HCT116 (cell line): ENCODE data around the gene COBLL1. TPM values are rescaled to one million over a fixed set of nuclear protein-coding genes. Genes with fewer than 3 reads are reported as not detected.
A peak's percentile ranks its signal among the peaks of the same experiment; 100 is the strongest.

Source experiments
- ATAC-seq: fragments of 200-7000 bp; cut with Tn5 transposase; 2 replicates; pipeline ENCODE4 v1.9.1; 2020; ENCODE audit warnings: mild to moderate bottlenecking, moderate library complexity
- Bru-seq: library from RNA; stranded (reverse); fragments of 400-500 nt; gene quantifications from one replicate; lab custom pipeline; 2021; lab: Mats Ljungman, UMichigan
- BruChase-seq, 2 experiments: library from RNA; stranded (reverse); fragments of 400-500 nt; gene quantifications; one replicate each; lab custom pipeline; 2021; lab: Mats Ljungman, UMichigan
- BruUV-seq: library from RNA; stranded (reverse); fragments of 400-500 nt; replicated peaks from 2 replicates; lab custom pipeline; 2021; lab: Mats Ljungman, UMichigan
- CTCF ChIA-PET: fragments of 300-600 bp; sonication (Branson Sonifier 250); formaldehyde crosslinking; loops from one replicate; lab custom pipeline; 2021; ENCODE audit warnings: antibody characterized with exemption; lab: Charles Lee
- POLR2A ChIA-PET: fragments of 300-600, 350-600 bp; sonication (Branson Sonifier 250); formaldehyde crosslinking; loops from one replicate; lab custom pipeline; 2021; ENCODE audit warnings: antibody characterized with exemption; lab: Charles Lee
- RAD21 ChIA-PET, 2 experiments: fragments of 300-600 bp; sonication (Branson Sonifier 250); formaldehyde crosslinking; loops; one replicate each; lab custom pipeline; 2023; ENCODE audit warnings: low total read pairs in 2 of 2; ENCODE audit not compliant: uncharacterized antibody in 2 of 2, unreplicated experiment in 2 of 2, low non-redundant PET in 1 of 2; lab: Charles Lee
- DNase-seq: peaks from one replicate; pipeline ENCODE4 v3.0.0-alpha.2; 2010; ENCODE audit warnings: low read depth, low spot score
- H2AFZ ChIP-seq: fragments of 200-600 bp; shearing (Covaris generic), sonication (generic); 2 replicates; pipeline ENCODE4 v1.6.1; 2017; ENCODE audit warnings: low read depth, mixed run types, mixed read lengths, antibody characterized with exemption, low read length; ENCODE audit not compliant: poor library complexity, severe bottlenecking
- H3K27ac ChIP-seq: 2 replicates; pipeline ENCODE4 v1.5.1; 2012; ENCODE audit warnings: low read depth, low read length
- H3K27me3 ChIP-seq: fragments of 200-600 bp; sonication (generic); 2 replicates; pipeline ENCODE4 v1.6.1; 2016; ENCODE audit warnings: mixed run types, low read length, mixed read lengths; ENCODE audit not compliant: insufficient read depth
- H3K36me3 ChIP-seq, 2 experiments: fragments of 200-500 bp in 1 of 2; fragments of 200-600 bp in 1 of 2; sonication (Bioruptor generic) in 1 of 2; sonication (generic) in 1 of 2; 2 replicates each; pipeline versions ENCODE4 v1.5.1 to v1.6.1; 2014 to 2016; ENCODE audit warnings: low read length in 2 of 2, inconsistent platforms in 1 of 2, mixed read lengths in 1 of 2, mixed run types in 1 of 2; ENCODE audit not compliant: insufficient read depth in 2 of 2, control insufficient read depth in 1 of 2
- H3K4me1 ChIP-seq, 2 experiments: fragments of 200-600 bp in 1 of 2; sonication (generic) in 1 of 2; 2 replicates each; pipeline versions ENCODE4 v1.5.1 to v1.6.1; 2012 to 2017; ENCODE audit warnings: low read length in 2 of 2, inconsistent platforms in 1 of 2, mild to moderate bottlenecking in 1 of 2, mixed read lengths in 1 of 2, mixed run types in 1 of 2, moderate library complexity in 1 of 2; ENCODE audit not compliant: insufficient read depth in 2 of 2, control insufficient read depth in 1 of 2
- H3K4me2 ChIP-seq: fragments of 200-600 bp; sonication (generic); 2 replicates; pipeline ENCODE4 v1.6.1; 2017; ENCODE audit warnings: mixed run types, low read length, mixed read lengths
- H3K4me3 ChIP-seq, 2 experiments: fragments of 200-600 bp in 1 of 2; sonication (generic) in 1 of 2; replicated peaks in 1 of 2; 2 replicates each; pipeline ENCODE4 v1.5.1; 2011 to 2016; ENCODE audit warnings: low read length in 2 of 2, control low read depth in 1 of 2, low read depth in 1 of 2, mild to moderate bottlenecking in 1 of 2, mixed read lengths in 1 of 2, mixed run types in 1 of 2
- H3K79me2 ChIP-seq: fragments of 200-600 bp; sonication (generic); 2 replicates; pipeline ENCODE4 v1.6.1; 2017; ENCODE audit warnings: mild to moderate bottlenecking, mixed run types, low read length, moderate library complexity, mixed read lengths; ENCODE audit not compliant: insufficient read depth
- H3K9ac ChIP-seq: fragments of 200-600 bp; sonication (generic); 2 replicates; pipeline ENCODE4 v1.6.1; 2016; ENCODE audit warnings: low read length, mixed read lengths
- H3K9me2 ChIP-seq: fragments of 200-600 bp; sonication (generic), shearing (Covaris generic); 2 replicates; pipeline ENCODE4 v1.6.1; 2017; ENCODE audit warnings: mixed run types, mild to moderate bottlenecking, moderate library complexity; ENCODE audit not compliant: insufficient read depth
- H3K9me3 ChIP-seq, 2 experiments: fragments of 200-500 bp in 1 of 2; fragments of 200-600 bp in 1 of 2; sonication (Bioruptor generic) in 1 of 2; sonication (generic) in 1 of 2; 2 replicates each; pipeline ENCODE4 v1.6.1; 2014 to 2017; ENCODE audit warnings: low read length in 2 of 2, mixed read lengths in 2 of 2, inconsistent platforms in 1 of 2, low read depth in 1 of 2, mild to moderate bottlenecking in 1 of 2, mixed run types in 1 of 2, moderate library complexity in 1 of 2; ENCODE audit not compliant: control insufficient read depth in 1 of 2, insufficient read depth in 1 of 2
- H4K20me1 ChIP-seq: fragments of 200-600 bp; sonication (generic), shearing (Covaris generic); 2 replicates; pipeline ENCODE4 v1.6.1; 2017; ENCODE audit warnings: mixed run types, mild to moderate bottlenecking, moderate library complexity; ENCODE audit not compliant: insufficient read depth
- ATF3 ChIP-seq: IDR thresholded peaks from 2 replicates; pipeline ENCODE4 v1.6.1; 2012
- CBX3 ChIP-seq: IDR thresholded peaks from 2 replicates; pipeline ENCODE4 v1.6.1; 2012; ENCODE audit warnings: low read depth
- CTCF ChIP-seq, 3 experiments: fragments of 200-600 bp in 1 of 3; sonication (generic) in 1 of 3; IDR thresholded peaks in 2 of 3; conservative IDR thresholded peaks in 1 of 3; 2 replicates each; pipeline ENCODE4 v1.5.1; 2012 to 2017; ENCODE audit warnings: low read depth in 2 of 3, low read length in 2 of 3, antibody characterized with exemption in 1 of 3, borderline replicate concordance in 1 of 3, control low read depth in 1 of 3, mild to moderate bottlenecking in 1 of 3, mixed read lengths in 1 of 3, mixed run types in 1 of 3, moderate library complexity in 1 of 3; ENCODE audit not compliant: insufficient read depth in 1 of 3
- EGR1 ChIP-seq: IDR thresholded peaks from 2 replicates; pipeline ENCODE4 v1.6.1; 2012; ENCODE audit warnings: low read depth
- RAD21 ChIP-seq: IDR thresholded peaks from 2 replicates; pipeline ENCODE4 v1.6.1; 2012; ENCODE audit warnings: low read depth, mild to moderate bottlenecking
- TCF7L2 ChIP-seq: IDR thresholded peaks from 2 replicates; pipeline ENCODE4 v1.7.0; 2011; ENCODE audit warnings: borderline replicate concordance, inconsistent platforms; ENCODE audit not compliant: insufficient read depth, insufficient read length; ENCODE audit errors: extremely low read depth
- YY1 ChIP-seq: IDR thresholded peaks from 2 replicates; pipeline ENCODE4 v1.6.1; 2011; ENCODE audit warnings: low read length, low read depth, moderate library complexity, mild to moderate bottlenecking; ENCODE audit not compliant: insufficient replicate concordance; ENCODE audit errors: extremely low read depth
- intact Hi-C: fragments of 100-400 bp; cut with micrococcal nuclease; formaldehyde crosslinking; loops from 2 replicates; pipeline ENCODE4 v1.10.0; 2022
- long read RNA-seq: library from polyadenylated mRNA; unstranded; transcript quantifications from one replicate; pipeline ENCODE4 v2.0.0, GENCODE V29; 2021; ENCODE audit not compliant: unreplicated experiment
- polyA plus RNA-seq: library from polyadenylated mRNA; unstranded; fragments of >200 nt; gene quantifications from 2 replicates; pipeline ENCODE4 v1.2.1, GENCODE V29; 2012; ENCODE audit warnings: missing spikeins
- total RNA-seq: library from RNA; stranded (reverse); gene quantifications from one replicate; pipeline ENCODE4 v1.2.1, GENCODE V29; 2021; ENCODE audit not compliant: unreplicated experiment

The COBLL1 gene
- total RNA-seq (3.6 TPM), Bru-seq, nascent RNA (percentile 47 among the genes with signal in this experiment), BruChase-seq, experiment 1, labeled RNA remaining after a 6-hour chase (percentile 39 among the genes with signal in this experiment), BruChase-seq, experiment 2, labeled RNA remaining after a 2-hour chase (percentile 36 among the genes with signal in this experiment)
- 1.4 and 2.0 TPM in 2 replicates for polyA plus RNA-seq
- long read RNA-seq: 0 reads

DNA sequence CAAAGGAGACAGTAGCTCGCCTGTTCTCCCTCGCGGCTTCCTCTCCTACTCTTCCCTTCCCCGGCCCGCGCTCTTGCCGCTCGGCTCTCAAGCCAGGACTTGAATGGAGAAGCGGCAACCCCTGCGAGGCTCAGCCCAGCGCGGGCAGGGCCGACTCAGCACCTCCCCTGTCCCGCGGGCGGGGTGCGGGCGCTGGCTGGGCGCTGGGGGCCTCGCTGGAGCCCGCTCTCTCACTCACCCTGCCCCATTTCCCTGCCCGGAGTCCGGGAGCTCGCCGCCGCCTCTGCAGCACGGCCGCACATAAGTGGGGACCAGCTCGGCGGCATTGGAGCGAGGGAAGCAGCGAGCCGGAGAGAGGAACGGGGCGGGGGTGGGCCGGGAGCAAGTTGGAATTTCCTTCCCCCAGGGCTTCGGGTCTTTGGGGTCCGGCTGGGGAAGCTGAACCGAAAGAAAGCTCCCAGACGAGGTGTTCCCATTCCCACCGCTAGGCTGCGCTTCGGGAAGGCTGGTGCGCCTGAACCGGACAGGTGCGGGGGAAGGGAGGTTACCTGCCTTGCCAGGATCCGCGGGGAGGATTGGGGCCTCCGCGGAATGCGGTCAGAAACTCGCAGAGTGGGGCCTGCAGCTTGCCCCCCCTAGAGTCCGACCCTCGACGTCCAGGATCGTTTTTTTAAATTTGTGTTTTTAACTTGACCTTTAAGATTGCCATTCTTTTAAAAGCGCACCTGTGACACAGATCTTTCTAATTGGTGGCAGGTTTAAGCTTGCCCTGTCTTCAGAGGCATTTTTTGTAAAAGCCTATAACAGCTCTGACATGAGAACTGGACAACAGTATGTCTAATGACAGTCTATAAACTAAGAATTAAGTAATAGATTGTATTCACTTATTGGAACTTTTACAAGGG lies at the start of gene COBLL1:
Gene COBLL1, minus strand, starts transcription at position 105 of the 905 bp plus-strand sequence. CDS start 627 bp downstream, outside the sequence.
- Histone ChIP-seq H3K27me3 (no peaks in the 10 kb centered on the region), H2AFZ (peak within 1 kb of the TSS; percentile 97), H4K20me1 (no peaks in the 10 kb centered on the region), H3K36me3 (no peaks in the 10 kb centered on the region), H3K4me2 (peak within 1 kb of the TSS; percentile 98), H3K4me3 (peak within 1 kb of the TSS; percentile 59 to 81), H3K79me2 (no peaks in the 10 kb centered on the region), H3K9me3 (no peaks in the 10 kb centered on the region), H3K4me1 (peaks cover 7 to 16% of the 10 kb centered on the region in 2 experiments; a peak in 3 of 4 replicates), H3K9ac (peak within 1 kb of the TSS; percentile 64), H3K27ac (peak within 1 kb of the TSS; percentile 71)
- ChIA-PET CTCF (interaction anchor here (0.7 to 2.3 kb wide), 17 partner anchors 9 to 104 kb away, joined by 3 to 20 read pairs (median 3); no protein-coding TSS in a partner anchor), RAD21 (no interaction called here), POLR2A (interaction anchor here (1.0 kb wide), 1 partner anchor 71 kb away, joined by 3 read pairs; no protein-coding TSS in a partner anchor)
- DNase-seq: peak; percentile 71
- intact Hi-C loops: loop anchor here (2.0 to 5.0 kb wide), 2 partner anchors 55 to 75 kb away; no protein-coding TSS in a partner anchor
- BruUV-seq: no TSS peak
- TF ChIP-seq CBX3 (peak; percentile 92), ATF3 (no peak), CTCF (IDR thresholded peaks at IDR 0.05 in 2 of 3, conservative IDR thresholded peaks at IDR 0.05 in 1 of 3; ENCODE audit: borderline replicate concordance in 1 of 3, insufficient read depth in 1 of 3, low read depth in 2 of 3, low read length in 2 of 3) (peak; percentile 39 to 83 (median 72); a peak in 4 of 6 replicates), TCF7L2 (no peak), EGR1 (0 out of 2 replicates have a peak, but pooled peaks have one; percentile 35), RAD21 (peak; percentile 39; the same call in 1 of the 2 replicates), YY1 (peak; percentile 52)
- TF ChIP-seq, all 23 proteins: peak for 5
- H3K9me2 ChIP-seq: no peaks in the 10 kb centered on the region
- peak; percentile 74 for ATAC-seq
